ENCODE results near the gene SMARCA4. TPM values are rescaled to one million over a fixed set of nuclear protein-coding genes. Genes with fewer than 3 reads are reported as not detected.

Gene SMARCA4
- total RNA-seq, 4 donors from 2014 or later = 48.0 to 78.2 (median 53.9) TPM

DNA sequence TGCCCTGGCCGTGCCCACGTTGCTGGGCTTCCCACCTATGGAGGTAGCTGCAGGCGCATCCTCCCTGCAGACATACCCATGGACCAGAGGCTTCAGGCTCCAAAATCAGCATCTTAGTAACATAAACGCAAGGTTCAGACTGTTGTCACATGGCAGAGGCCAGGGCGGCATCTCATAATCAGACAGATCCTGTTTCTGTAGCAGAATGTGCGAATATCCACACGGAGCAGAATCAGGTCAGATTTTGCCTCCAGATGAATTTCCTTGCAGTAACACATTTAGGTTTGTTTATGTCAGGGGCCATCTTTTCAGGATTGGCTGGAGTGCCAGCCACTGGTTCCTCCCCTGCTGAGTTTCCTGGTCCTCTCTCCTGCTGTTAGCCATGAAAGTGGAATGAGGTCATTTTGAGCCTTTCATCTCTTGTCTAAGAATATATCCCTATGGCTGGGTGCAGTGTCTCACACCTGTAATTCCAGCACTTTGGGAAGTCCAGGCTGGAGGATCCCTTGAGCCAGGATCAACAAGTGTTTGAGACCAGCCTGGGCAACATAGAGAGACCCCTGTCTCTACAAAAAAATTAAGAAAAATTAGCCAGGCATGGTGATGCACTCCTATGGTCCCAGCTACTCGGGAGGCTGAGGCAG is 20.5 kb downstream of the SMARCA4 start:
- intact Hi-C loops (cut with DNase I) = no loop called here
- Histone ChIP-seq H3K4me3 (no peak overlapping the region), H3K9me3 (no peaks in the 10 kb centered on the region), H3K27me3 (no peaks in the 10 kb centered on the region), H3K4me1 (peaks cover 13 to 43% (median 27%) of the 10 kb centered on the region in 4 donors), H3K27ac (replicated peaks in 1 of 4) (peak overlapping the region in 1 of 4 donors; percentile 3), H3K36me3 (peaks cover 19 to 32% (median 28%) of the 10 kb centered on the region in 4 donors)
- no peak for TF ChIP-seq POLR2AphosphoS5 (IDR thresholded peaks at IDR 0.05)
- TF ChIP-seq EP300 (IDR thresholded peaks at IDR 0.05) = no peak
- TF ChIP-seq POLR2A (IDR thresholded peaks at IDR 0.05; ENCODE audit: low read depth) = no peak
- TF ChIP-seq CTCF (IDR thresholded peaks at IDR 0.05) = no peak
- no peak for DNase-seq (ENCODE audit: extremely low spot score)
- WGBS = 79% methylated on average over 7 of the region's 8 CpGs

GRCh38 chr19:10983026-10983425 is 22.2 kb downstream of the SMARCA4 start:
- no peak for TF ChIP-seq POLR2A (IDR thresholded peaks at IDR 0.05; ENCODE audit: low read depth)
- TF ChIP-seq EP300 (IDR thresholded peaks at IDR 0.05) = no peak
- TF ChIP-seq POLR2AphosphoS5 (IDR thresholded peaks at IDR 0.05) = no peak
- TF ChIP-seq CTCF (IDR thresholded peaks at IDR 0.05) = no peak
- Histone ChIP-seq H3K4me3 (no peak overlapping the region), H3K36me3 (peaks cover 27 to 49% (median 45%) of the 10 kb centered on the region in 4 donors), H3K4me1 (peaks cover 0 to 27% (median 11%) of the 10 kb centered on the region in 4 donors), H3K27me3 (no peaks in the 10 kb centered on the region), H3K27ac (replicated peaks in 1 of 4) (no peak overlapping the region), H3K9me3 (no peaks in the 10 kb centered on the region)
- DNase-seq (ENCODE audit: extremely low spot score) = no peak
- intact Hi-C loops (cut with DNase I) = no loop called here
- WGBS = 95% methylated on average over 6 of the region's 6 CpGs

DNA sequence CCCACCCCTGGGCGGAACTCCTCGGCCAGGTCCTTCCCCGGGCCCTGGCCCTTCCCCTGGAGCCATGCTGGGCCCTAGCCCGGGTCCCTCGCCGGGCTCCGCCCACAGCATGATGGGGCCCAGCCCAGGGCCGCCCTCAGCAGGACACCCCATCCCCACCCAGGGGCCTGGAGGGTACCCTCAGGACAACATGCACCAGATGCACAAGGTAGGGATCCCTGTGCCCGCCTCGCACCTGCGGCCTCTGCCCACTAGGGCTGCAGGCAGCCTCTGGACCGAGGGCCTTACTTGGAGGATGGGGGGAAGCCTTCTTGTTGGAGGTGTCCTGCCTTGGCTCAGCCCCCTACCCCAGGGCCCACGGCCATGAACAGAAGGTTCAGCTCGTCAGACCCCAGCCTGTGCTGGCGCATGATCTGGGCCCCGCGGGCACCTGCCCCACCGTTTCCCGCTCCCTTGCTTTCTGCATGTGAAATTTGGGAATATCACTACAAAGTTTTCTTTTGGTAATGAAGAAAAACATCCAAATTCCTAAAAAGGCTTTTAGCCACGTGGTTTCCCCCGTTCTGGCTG is 23.4 kb downstream of the SMARCA4 start:
- TF ChIP-seq EP300 (IDR thresholded peaks at IDR 0.05) = no peak
- no peak for TF ChIP-seq POLR2AphosphoS5 (IDR thresholded peaks at IDR 0.05)
- no peak for TF ChIP-seq CTCF (IDR thresholded peaks at IDR 0.05)
- no peak for TF ChIP-seq POLR2A (IDR thresholded peaks at IDR 0.05; ENCODE audit: low read depth)
- WGBS = 94% methylated on average over 9 of the region's 21 CpGs
- intact Hi-C loops (cut with DNase I) = no loop called here

DNA sequence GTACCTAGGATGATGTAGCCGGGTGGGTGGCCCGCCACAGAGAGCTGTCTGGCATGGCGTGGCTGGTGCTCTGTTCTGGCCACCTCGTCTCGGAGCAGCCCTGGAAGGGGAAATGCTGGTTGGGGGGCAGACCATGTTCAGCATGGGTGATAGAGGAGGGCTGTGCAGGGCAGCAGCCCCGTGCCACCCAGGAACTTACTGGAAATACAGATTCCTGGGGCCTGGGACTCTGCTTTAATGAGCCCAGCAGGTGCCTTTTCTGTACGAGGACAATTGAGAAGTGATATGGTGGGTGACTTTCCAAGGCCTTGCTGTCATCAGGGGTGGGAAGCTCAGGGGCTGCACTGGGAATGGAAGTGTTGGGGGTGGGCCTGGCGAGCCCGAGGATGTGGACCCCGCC is 24.7 kb downstream of the SMARCA4 start:
- Histone ChIP-seq H3K27me3 (no peaks in the 10 kb centered on the region), H3K4me1 (peaks cover 0 to 17% (median 5%) of the 10 kb centered on the region in 4 donors), H3K36me3 (peaks cover 43 to 73% (median 70%) of the 10 kb centered on the region in 4 donors), H3K4me3 (no peak overlapping the region), H3K27ac (replicated peaks in 1 of 4) (no peak overlapping the region), H3K9me3 (no peaks in the 10 kb centered on the region)
- DNase-seq (ENCODE audit: extremely low spot score) = no peak
- 84% methylated on average over 10 of the region's 10 CpGs for WGBS
- intact Hi-C loops (cut with DNase I) = no loop called here
- TF ChIP-seq POLR2AphosphoS5 (IDR thresholded peaks at IDR 0.05) = no peak
- TF ChIP-seq POLR2A (IDR thresholded peaks at IDR 0.05; ENCODE audit: low read depth) = no peak
- no peak for TF ChIP-seq CTCF (IDR thresholded peaks at IDR 0.05)
- TF ChIP-seq EP300 (IDR thresholded peaks at IDR 0.05) = no peak

More for the DNA sequence above, 23.4 kb downstream of the SMARCA4 start:
- peaks cover 35 to 61% (median 57%) of the 10 kb centered on the region in 4 donors for H3K36me3 ChIP-seq
- no peaks in the 10 kb centered on the region for H3K27me3 ChIP-seq
- no peaks in the 10 kb centered on the region for H3K9me3 ChIP-seq
- no peak overlapping the region for H3K4me3 ChIP-seq
- no peak for DNase-seq (ENCODE audit: extremely low spot score)
- H3K27ac ChIP-seq (replicated peaks in 1 of 4) = no peak overlapping the region
- H3K4me1 ChIP-seq = peaks cover 0 to 23% (median 11%) of the 10 kb centered on the region in 4 donors

All from esophagus muscularis mucosa (tissue), 4 donors.